Glutamatergic neuron (in vitro differentiated cells): ENCODE measurements around the gene PTGFRN. TPM values are rescaled to one million over a fixed set of nuclear protein-coding genes. Genes with fewer than 3 reads are reported as not detected.

Experiments
- DNase-seq: peaks from one replicate; pipeline ENCODE4 v3.0.0; 2022
- H3K27ac Mint-ChIP-seq: one replicate; pipeline ENCODE4 v1.8.0; 2020; ENCODE audit warnings: mild to moderate bottlenecking, mixed read lengths, inconsistent platforms; ENCODE audit not compliant: unreplicated experiment
- H3K27me3 Mint-ChIP-seq: one replicate; pipeline ENCODE4 v1.8.0; 2020; ENCODE audit warnings: mild to moderate bottlenecking, moderate library complexity, mixed read lengths, inconsistent platforms; ENCODE audit not compliant: unreplicated experiment
- H3K36me3 Mint-ChIP-seq: one replicate; pipeline ENCODE4 v1.8.0; 2020; ENCODE audit warnings: mild to moderate bottlenecking, mixed read lengths, inconsistent platforms; ENCODE audit not compliant: unreplicated experiment
- H3K4me1 Mint-ChIP-seq: one replicate; pipeline ENCODE4 v1.8.0; 2020; ENCODE audit warnings: mild to moderate bottlenecking, low read depth, mixed read lengths, inconsistent platforms; ENCODE audit not compliant: unreplicated experiment
- H3K4me3 Mint-ChIP-seq: one replicate; pipeline ENCODE4 v1.8.0; 2020; ENCODE audit warnings: mild to moderate bottlenecking, mixed read lengths, inconsistent platforms; ENCODE audit not compliant: unreplicated experiment
- H3K9me3 Mint-ChIP-seq: one replicate; pipeline ENCODE4 v1.8.0; 2020; ENCODE audit warnings: mild to moderate bottlenecking, moderate library complexity, mixed read lengths, inconsistent platforms; ENCODE audit not compliant: unreplicated experiment
- CTCF ChIP-seq: fragments of 200-600 bp; sonication (generic); IDR thresholded peaks from one replicate; pipeline ENCODE4 v1.5.0; 2021; ENCODE audit not compliant: partially characterized antibody, unreplicated experiment
- total RNA-seq: library from RNA; stranded (reverse); fragmentation: NEBNext Ultra II Directional; extraction: Animal tissue kit (Norgen Biotek cat#: 25700); gene quantifications from one replicate; pipeline ENCODE4 v1.2.1, GENCODE V29; 2021; ENCODE audit not compliant: unreplicated experiment

The PTGFRN gene
- total RNA-seq, 1 donor from 2014 or later, result 61.2 TPM

DNA sequence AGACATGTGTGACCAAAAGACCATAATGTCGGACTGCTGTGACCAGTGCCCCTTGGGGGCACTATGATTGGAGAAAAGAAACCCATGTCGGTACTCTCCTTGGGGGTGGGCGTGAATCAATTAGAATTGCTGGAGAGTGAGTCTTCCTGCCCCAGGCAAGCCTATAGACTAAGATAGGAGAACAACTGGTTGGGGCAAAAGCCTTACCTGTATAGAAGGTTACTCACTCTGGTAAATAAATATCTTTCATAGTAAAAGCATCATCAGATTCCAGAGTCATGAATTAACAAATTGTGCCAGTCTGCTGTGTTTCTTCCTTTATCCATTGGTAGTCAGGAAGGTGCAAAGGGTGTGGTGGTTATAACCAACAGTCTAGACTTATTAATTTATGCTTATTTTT lies 2.9 kb upstream of the PTGFRN start:
- Mint-ChIP-seq H3K27ac (no peak overlapping the region), H3K27me3 (peaks cover 3% of the 10 kb centered on the region), H3K36me3 (no peaks in the 10 kb centered on the region), H3K4me1 (peaks cover 11% of the 10 kb centered on the region), H3K9me3 (peaks cover 5% of the 10 kb centered on the region), H3K4me3 (no peak overlapping the region)
- DNase-seq, result no peak
- no peak for TF ChIP-seq CTCF

- peaks cover 8% of the 10 kb centered on the region for H3K4me1 Mint-ChIP-seq
- no peak overlapping the region for H3K4me3 Mint-ChIP-seq
- peaks cover 3% of the 10 kb centered on the region for H3K27me3 Mint-ChIP-seq
- no peak for TF ChIP-seq CTCF
- H3K36me3 Mint-ChIP-seq, result no peaks in the 10 kb centered on the region
- no peak for DNase-seq
- H3K27ac Mint-ChIP-seq, result no peak overlapping the region
- peaks cover 5% of the 10 kb centered on the region for H3K9me3 Mint-ChIP-seq
These were observed 2.4 kb upstream of the PTGFRN start for GRCh38 chr1:116907351-116907750.

GRCh38 chr1:116908266-116908665 lies 1.4 kb upstream of the PTGFRN start:
- Mint-ChIP-seq H3K4me1 (peaks cover 8% of the 10 kb centered on the region), H3K9me3 (peaks cover 5% of the 10 kb centered on the region), H3K27ac (no peak overlapping the region), H3K4me3 (no peak overlapping the region), H3K36me3 (no peaks in the 10 kb centered on the region), H3K27me3 (peaks cover 3% of the 10 kb centered on the region)
- no peak for TF ChIP-seq CTCF
- no peak for DNase-seq

DNA sequence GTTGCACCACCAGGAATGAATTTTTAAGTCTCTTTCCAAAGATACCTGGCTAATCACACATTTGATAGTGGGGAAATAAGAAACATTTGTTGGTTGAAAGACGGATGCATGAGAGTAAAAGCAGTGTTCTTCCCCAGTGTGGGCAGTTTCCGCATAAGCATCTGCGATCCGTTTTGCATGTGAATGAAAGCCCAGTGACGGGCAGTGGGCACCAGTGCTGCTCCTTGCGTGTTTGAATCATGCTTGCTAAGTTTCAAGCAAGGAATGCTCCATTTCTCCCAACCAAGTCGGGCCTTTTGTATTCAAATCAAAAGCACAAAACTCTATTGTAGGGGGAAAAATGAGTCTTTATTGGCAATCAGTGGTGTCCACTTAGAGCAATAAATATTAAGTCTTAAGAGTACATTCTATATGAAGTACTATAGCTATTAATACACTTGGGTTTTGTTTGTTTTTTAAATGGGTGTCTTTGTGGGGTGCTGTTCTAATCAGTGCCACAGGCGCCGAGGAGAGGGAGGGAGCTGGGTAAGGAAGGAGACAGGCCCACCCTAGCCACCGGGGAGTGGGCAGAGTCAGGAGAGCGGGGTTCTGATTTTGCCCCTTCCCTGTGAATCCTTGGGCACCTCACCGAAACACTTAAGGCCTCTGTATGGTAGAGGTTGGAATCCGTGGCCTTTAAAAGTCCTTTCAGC lies 750 bp upstream of the PTGFRN start:
- no peak for DNase-seq

More for the DNA sequence above, 750 bp upstream of the PTGFRN start:
- Mint-ChIP-seq H3K36me3 (no peaks in the 10 kb centered on the region), H3K4me1 (peaks cover 8% of the 10 kb centered on the region), H3K27me3 (peaks cover 3% of the 10 kb centered on the region), H3K4me3 (peak overlapping the region; percentile 90), H3K27ac (peak overlapping the region; percentile 71), H3K9me3 (peaks cover 5% of the 10 kb centered on the region)
- no peak for TF ChIP-seq CTCF
